ENCODE measurements around the gene CRY2.
"Not testable (repeated sequence)": the region's sequence is repeated elsewhere in the genome, so short reads cannot be mapped to it uniquely, and the experiment has no call there.

CRY2 gene

DNA sequence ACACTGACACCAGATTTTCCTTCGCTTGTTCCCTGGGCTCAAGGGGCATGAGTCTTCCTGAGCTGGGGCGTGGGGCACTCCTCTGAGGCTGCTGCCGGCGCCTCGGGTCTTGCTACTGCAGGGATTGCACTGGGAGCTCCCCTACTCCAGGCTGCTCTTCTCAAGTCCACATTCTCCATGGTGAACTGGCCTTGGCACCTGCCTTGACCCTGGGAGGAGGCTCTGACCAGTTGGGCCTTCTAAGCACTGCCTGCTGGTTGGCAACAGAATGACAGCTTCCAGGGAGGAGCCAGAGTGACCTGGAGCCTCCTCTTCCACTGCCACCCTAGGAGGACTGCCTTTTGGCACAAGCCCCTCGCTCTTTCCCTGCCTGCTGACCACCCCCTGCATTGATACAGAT lies 50.3 kb downstream of the CRY2 start:
- no peak for DNase-seq (ENCODE audit: low read depth in 2 of 3, low spot score in 1 of 3)

GRCh38 chr11:45899086-45899447 lies 51.8 kb downstream of the CRY2 start:
- DNase-seq (ENCODE audit: low read depth in 2 of 3, low spot score in 1 of 3), result no peak

DNA sequence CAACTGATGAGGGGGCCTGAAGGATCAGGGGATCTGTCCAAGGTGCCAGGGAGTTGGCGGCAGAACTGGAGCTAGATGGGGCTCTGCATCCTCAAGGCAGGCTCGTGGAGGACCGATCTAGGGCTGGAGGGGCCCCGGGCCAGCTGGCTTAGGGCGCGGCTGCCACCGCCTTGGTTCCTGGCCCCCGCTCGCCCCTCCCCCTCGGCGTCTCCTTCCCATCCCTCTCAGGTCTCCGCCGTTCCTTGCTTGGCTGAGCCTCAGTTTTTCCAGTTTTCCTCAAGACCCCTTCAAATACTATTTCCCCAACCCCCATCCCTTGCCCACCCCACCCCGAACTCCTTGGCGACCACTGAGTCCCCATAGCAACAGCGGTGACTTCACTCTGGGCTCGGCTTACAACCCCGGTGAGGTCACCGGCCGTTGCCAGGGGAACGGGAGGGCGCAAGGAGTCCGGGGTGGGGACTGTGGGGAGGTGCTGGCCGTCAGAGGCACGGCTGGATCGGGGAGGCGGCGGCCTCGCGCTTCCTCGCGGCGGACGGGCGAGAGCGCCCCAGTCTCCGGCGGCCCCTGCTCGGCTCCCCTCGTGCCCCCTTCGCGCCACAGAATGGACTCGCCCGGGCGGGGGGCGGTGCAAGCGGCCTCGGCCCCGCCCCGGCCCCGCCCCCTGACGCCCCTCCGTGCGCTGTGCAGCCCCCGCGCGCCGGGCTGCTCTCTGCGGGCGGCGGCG lies 52.3 kb downstream of the CRY2 start:
- DNase-seq (ENCODE audit: low read depth in 2 of 3, low spot score in 1 of 3), result peak; percentile 20 to 55 (median 33)

DNA sequence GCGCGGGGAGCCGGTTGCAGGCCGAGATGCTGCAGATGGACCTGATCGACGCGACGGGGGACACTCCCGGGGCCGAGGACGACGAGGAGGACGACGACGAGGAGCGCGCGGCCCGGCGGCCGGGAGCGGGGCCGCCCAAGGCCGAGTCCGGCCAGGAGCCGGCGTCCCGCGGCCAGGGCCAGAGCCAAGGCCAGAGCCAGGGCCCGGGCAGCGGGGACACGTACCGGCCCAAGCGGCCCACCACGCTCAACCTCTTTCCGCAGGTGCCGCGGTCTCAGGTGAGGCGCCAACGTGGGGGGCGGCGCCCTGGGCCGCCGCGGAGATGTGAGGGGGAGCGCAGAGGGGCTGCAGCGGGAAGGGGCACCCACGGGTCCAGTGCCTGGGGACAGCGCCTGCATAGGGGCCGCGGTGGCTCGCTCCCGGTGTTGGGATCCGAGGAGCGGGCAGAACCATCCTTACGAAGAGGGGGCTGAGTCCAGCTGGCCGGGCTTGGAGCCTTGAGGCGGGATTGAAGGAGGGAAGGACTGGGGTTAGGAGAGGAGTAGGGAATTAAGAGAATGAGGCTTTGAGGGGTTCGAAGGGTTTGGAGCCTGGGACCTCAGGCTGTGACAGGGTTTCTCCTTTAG lies 53.0 kb downstream of the CRY2 start:
- DNase-seq (ENCODE audit: low read depth in 2 of 3, low spot score in 1 of 3), result not testable (repeated sequence)

GRCh38 chr11:45900916-45901617 lies 53.8 kb downstream of the CRY2 start:
- DNase-seq (ENCODE audit: low read depth in 2 of 3, low spot score in 1 of 3), result no peak

- DNase-seq (ENCODE audit: low read depth in 2 of 3, low spot score in 1 of 3), result no peak
Observed at GRCh38 chr11:45901626-45902025, 54.4 kb downstream of the CRY2 start.

DNA sequence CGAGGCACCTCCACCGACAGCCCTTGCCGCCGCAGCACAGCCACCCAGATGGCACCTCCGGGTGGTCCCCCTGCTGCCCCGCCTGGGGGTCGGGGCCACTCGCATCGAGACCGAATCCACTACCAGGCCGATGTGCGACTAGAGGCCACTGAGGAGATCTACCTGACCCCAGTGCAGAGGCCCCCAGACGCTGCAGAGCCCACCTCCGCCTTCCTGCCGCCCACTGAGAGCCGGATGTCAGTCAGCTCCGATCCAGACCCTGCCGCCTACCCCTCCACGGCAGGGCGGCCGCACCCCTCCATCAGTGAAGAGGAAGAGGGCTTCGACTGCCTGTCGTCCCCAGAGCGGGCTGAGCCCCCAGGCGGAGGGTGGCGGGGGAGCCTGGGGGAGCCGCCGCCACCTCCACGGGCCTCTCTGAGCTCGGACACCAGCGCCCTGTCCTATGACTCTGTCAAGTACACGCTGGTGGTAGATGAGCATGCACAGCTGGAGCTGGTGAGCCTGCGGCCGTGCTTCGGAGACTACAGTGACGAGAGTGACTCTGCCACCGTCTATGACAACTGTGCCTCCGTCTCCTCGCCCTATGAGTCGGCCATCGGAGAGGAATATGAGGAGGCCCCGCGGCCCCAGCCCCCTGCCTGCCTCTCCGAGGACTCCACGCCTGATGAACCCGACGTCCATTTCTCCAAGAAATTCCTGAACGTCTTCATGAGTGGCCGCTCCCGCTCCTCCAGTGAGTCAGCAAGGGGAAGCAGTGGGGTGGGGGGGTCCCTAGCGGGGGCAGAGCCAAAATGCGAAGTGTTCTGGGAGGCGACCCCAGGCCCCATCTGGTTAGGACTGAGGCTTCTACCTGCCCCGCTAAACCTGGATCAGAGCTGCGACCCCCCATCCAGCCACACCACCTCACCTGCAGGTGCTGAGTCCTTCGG lies 55.4 kb downstream of the CRY2 start:
- no peak for DNase-seq (ENCODE audit: low read depth in 2 of 3, low spot score in 1 of 3)

GRCh38 chr11:45904309-45904915 lies 57.1 kb downstream of the CRY2 start:
- no peak for DNase-seq (ENCODE audit: low read depth in 2 of 3, low spot score in 1 of 3)

- no peak for DNase-seq (ENCODE audit: low read depth in 2 of 3, low spot score in 1 of 3)
Observed at GRCh38 chr11:45905095-45905494, 57.8 kb downstream of the CRY2 start.

DNA sequence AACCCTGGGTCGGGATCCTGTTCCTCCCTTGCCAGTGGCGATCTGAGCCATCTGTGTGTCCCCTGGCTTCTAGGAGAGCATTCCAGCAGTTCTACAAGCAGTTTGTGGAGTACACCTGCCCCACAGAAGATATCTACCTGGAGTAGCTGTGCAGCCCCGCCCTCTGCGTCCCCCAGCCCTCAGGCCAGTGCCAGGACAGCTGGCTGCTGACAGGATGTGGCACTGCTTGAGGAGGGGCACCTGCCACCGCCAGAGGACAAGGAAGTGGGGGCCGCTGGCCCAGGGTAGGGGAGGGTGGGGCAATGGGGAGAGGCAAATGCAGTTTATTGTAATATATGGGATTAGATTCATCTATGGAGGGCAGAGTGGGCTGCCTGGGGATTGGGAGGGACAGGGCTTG lies 58.3 kb downstream of the CRY2 start:
- not testable (repeated sequence) for DNase-seq (ENCODE audit: low read depth in 2 of 3, low spot score in 1 of 3)

DNA sequence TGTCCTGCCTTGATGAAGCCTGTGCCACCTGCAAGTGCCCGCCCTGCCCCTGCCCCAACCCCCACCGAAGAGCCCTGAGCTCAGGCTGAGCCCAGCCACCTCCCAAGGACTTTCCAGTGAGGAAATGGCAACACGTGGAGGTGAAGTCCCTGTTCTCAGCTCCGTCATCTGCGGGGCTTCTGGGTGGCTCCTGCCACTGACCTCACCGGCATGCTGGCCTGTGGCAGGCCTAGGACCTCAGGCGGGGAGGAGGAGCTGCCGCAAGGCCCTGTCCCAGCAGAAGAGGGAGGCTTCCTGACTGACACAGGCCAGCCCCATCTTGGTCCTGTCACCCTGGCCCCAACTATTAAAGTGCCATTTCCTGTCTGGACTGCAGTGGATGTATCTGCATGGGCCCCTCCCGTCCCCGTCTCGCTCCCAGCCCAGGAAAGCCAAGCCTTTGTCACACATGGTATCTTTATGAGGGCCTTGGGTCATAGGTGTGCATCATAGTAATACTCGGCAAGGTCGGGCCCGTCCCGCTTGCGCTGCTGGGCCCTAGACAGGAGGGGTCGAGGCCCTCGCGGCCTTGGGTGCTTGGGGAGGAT lies 58.9 kb downstream of the CRY2 start:
- no peak for DNase-seq (ENCODE audit: low read depth in 2 of 3, low spot score in 1 of 3)

GRCh38 chr11:45906965-45907611 lies 59.8 kb downstream of the CRY2 start, which contains the start of gene FREY1:
TSS of gene FREY1 (minus strand) at chr11:45907271. CDS start at chr11:45907245, 26 bp downstream.
- DNase-seq (ENCODE audit: low read depth in 2 of 3, low spot score in 1 of 3), result no peak

GRCh38 chr11:45907911-45908370 lies 60.7 kb downstream of the CRY2 start:
- no peak for DNase-seq (ENCODE audit: low read depth in 2 of 3, low spot score in 1 of 3)

DNA sequence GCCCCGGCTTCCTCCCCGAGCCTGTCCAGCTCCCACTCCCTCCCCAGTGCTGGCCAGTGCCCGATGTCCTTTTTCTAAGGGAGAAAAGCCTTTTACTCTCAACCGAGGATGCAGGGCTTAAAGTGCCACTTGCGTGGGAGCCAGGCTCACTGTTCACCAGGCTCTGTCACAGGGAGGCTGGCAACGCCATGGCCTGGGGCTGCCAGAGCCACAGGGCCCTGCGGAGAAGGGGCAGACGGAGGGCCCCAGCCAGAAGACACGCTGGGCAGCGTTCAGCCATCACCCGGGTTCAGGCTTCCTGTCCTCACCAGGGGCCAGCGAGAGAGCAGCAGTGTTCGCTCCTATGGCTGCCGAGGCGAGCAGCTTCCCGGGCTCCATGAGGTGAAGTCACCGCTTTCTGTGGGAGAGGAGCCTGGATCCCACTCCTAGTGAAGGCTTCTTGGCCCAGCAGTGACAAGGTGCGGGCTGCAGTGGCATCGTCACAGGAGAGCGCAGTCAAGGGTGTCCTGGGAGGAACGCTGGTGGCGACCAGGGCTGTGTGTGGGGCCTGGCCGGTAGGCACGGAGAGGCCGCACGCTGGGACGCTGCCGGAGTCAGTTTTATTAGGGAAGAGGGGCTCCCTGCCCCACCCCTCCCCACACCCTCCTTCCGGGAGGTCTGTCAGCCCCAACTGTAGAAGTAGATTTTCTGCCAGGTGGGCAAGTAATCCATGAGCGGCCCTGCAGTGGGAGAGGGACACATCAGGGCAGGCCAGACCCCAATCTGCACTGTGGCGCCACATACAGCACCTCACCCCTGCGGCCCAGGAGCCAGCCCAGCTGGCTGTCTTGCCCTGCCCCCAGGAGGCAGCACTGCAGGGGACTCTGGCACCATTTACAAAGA lies 62.6 kb downstream of the CRY2 start:
- no peak for DNase-seq (ENCODE audit: low read depth in 2 of 3, low spot score in 1 of 3)

DNA sequence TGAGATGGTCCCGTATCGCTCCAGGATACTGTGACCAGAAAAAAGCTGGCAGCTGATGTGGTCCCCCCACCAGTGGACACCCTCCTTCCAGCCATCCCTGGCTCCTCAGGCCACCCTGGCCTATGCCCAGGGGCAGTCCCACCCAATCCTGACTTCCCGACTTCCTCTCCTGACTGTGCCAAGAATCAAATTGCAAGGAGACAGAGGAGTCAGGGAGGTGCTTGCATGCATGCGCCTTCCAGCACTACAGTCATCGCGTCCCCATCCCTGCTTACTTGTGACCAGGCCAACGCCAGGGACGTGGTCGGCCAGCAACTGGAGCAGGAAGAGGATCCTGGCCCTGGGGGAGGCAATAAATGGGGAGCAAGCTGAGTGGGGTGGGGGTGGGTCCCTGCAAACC lies 63.3 kb downstream of the CRY2 start:
- DNase-seq (ENCODE audit: low read depth in 2 of 3, low spot score in 1 of 3), result no peak

GRCh38 chr11:45913514-45913913 lies 66.2 kb downstream of the CRY2 start:
- DNase-seq (ENCODE audit: low read depth in 2 of 3, low spot score in 1 of 3), result no peak

DNA sequence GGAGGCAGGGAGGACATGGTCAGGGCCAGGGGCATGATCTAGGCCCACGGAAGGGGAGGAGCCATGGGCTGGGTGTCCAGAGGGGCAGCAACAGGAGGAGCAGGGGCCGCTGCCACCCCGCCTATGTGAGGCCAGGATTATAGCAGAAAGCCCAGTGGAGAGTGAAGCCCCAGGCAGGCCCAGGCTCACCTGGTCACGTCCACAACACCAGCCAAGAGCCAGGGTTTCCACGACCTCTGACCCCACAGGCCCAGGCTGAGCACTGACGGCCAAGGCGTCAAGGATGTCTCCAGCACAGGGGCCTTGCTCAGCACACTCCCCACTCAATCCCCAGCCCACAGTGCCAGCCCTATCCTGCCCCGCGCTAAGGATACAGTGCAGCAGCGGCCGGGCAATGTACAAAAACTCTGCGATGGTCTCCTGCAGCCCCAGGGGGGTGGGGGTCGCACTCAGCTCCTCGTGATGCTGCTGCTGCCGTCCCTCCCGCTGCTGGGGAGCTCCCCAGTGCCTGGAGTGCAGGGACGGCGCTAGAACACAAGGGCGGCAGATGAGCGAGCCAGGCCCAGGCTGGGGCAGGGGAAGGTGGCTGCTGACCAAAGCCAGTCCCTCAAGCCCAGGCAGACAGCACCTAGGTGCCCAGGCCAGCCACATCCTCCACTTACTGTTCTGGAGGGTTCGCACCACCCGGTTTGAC lies 66.8 kb downstream of the CRY2 start:
- no peak for DNase-seq (ENCODE audit: low read depth in 2 of 3, low spot score in 1 of 3)

GRCh38 chr11:45915446-45915845 lies 68.2 kb downstream of the CRY2 start:
- no peak for DNase-seq (ENCODE audit: low read depth in 2 of 3, low spot score in 1 of 3)

Data from stimulated activated CD4-positive, alpha-beta T cell treated with anti-CD3 and anti-CD28 coated beads, Interleukin-12 subunit alpha, Interleukin-12 subunit beta, amount 100 ng/mL, for 48 hours (primary cell).